Astrocyte (in vitro differentiated cells and primary cell): Measurements from ENCODE around the gene RGS1. TPM values are rescaled to one million over a fixed set of nuclear protein-coding genes. Genes with fewer than 3 reads are reported as not detected.

Experiments used
- DNase-seq: peaks from one replicate; pipeline ENCODE4 v3.0.0-alpha.2; 2010; ENCODE audit warnings: low read depth
- FAIRE-seq: peaks from 2 replicates; lab custom pipeline; 2011; peaks lifted over from hg19 to GRCh38; lab: Jason Lieb, UNC
- H2AFZ ChIP-seq: 2 replicates; pipeline ENCODE4 v1.6.0; 2012; ENCODE audit warnings: low read depth, low read length, inconsistent platforms
- H3K27ac ChIP-seq: 2 replicates; pipeline ENCODE4 v1.5.1; 2011; ENCODE audit warnings: low read depth, low read length, inconsistent platforms
- H3K27me3 ChIP-seq: 2 replicates; pipeline ENCODE4 v1.6.0; 2011; ENCODE audit warnings: low read length, inconsistent platforms; ENCODE audit not compliant: insufficient read depth
- H3K36me3 ChIP-seq: 2 replicates; pipeline ENCODE4 v1.5.1; 2011; ENCODE audit warnings: low read length, inconsistent platforms; ENCODE audit not compliant: insufficient read depth
- H3K4me1 ChIP-seq: 2 replicates; pipeline ENCODE4 v1.5.1; 2011; ENCODE audit warnings: low read length, inconsistent platforms; ENCODE audit not compliant: insufficient read depth
- H3K4me2 ChIP-seq: 2 replicates; pipeline ENCODE4 v1.6.0; 2012; ENCODE audit warnings: low read length, inconsistent platforms
- H3K4me3 ChIP-seq: 2 replicates; pipeline ENCODE4 v1.5.1; 2011; ENCODE audit warnings: low read depth, mild to moderate bottlenecking, low read length, inconsistent platforms; ENCODE audit not compliant: insufficient read depth
- H3K79me2 ChIP-seq: 2 replicates; pipeline ENCODE4 v1.6.0; 2012; ENCODE audit warnings: mild to moderate bottlenecking, low read length, inconsistent platforms; ENCODE audit not compliant: insufficient read depth
- H3K9ac ChIP-seq: 2 replicates; pipeline ENCODE4 v1.6.0; 2012; ENCODE audit warnings: mild to moderate bottlenecking, low read length, inconsistent platforms
- H3K9me3 ChIP-seq: 2 replicates; pipeline ENCODE4 v1.5.1; 2012; ENCODE audit warnings: low read depth, mild to moderate bottlenecking, low read length, inconsistent platforms; ENCODE audit not compliant: insufficient read depth
- H4K20me1 ChIP-seq: 2 replicates; pipeline ENCODE4 v1.6.0; 2012; ENCODE audit warnings: low read length, inconsistent platforms; ENCODE audit not compliant: insufficient read depth
- H3K27ac Mint-ChIP-seq: one replicate; pipeline ENCODE4 v1.8.0; 2021; ENCODE audit warnings: mild to moderate bottlenecking, mixed read lengths; ENCODE audit not compliant: unreplicated experiment
- H3K27me3 Mint-ChIP-seq: one replicate; pipeline ENCODE4 v1.8.0; 2021; ENCODE audit warnings: low read depth, mixed read lengths; ENCODE audit not compliant: unreplicated experiment
- H3K36me3 Mint-ChIP-seq: one replicate; pipeline ENCODE4 v1.8.0; 2021; ENCODE audit warnings: low read depth, mixed read lengths; ENCODE audit not compliant: unreplicated experiment
- H3K4me1 Mint-ChIP-seq: one replicate; pipeline ENCODE4 v1.8.0; 2021; ENCODE audit warnings: low read depth, mixed read lengths; ENCODE audit not compliant: unreplicated experiment
- H3K4me3 Mint-ChIP-seq: one replicate; pipeline ENCODE4 v1.8.0; 2021; ENCODE audit warnings: mild to moderate bottlenecking, moderate library complexity, mixed read lengths; ENCODE audit not compliant: unreplicated experiment
- H3K9me3 Mint-ChIP-seq: one replicate; pipeline ENCODE4 v1.8.0; 2021; ENCODE audit warnings: mild to moderate bottlenecking, mixed read lengths; ENCODE audit not compliant: unreplicated experiment
- EZH2 ChIP-seq: IDR thresholded peaks from 2 replicates; pipeline ENCODE4 v1.6.1; 2012; ENCODE audit warnings: mild to moderate bottlenecking, low read length, inconsistent platforms; ENCODE audit not compliant: insufficient read depth
- total RNA-seq: library from RNA; stranded (reverse); gene quantifications from 2 replicates; pipeline ENCODE4 v1.2.1, GENCODE V29; 2021
- TF ChIP-seq, protein P1 (sequence below): IDR thresholded peaks from 2 replicates; pipeline ENCODE4 v1.5.1; 2011; ENCODE audit warnings: low read depth, mild to moderate bottlenecking, inconsistent platforms, low read length, moderate library complexity; ENCODE audit not compliant: insufficient read depth

Gene RGS1
- total RNA-seq, 1 donor from 2014 or later, result not detected

DNA sequence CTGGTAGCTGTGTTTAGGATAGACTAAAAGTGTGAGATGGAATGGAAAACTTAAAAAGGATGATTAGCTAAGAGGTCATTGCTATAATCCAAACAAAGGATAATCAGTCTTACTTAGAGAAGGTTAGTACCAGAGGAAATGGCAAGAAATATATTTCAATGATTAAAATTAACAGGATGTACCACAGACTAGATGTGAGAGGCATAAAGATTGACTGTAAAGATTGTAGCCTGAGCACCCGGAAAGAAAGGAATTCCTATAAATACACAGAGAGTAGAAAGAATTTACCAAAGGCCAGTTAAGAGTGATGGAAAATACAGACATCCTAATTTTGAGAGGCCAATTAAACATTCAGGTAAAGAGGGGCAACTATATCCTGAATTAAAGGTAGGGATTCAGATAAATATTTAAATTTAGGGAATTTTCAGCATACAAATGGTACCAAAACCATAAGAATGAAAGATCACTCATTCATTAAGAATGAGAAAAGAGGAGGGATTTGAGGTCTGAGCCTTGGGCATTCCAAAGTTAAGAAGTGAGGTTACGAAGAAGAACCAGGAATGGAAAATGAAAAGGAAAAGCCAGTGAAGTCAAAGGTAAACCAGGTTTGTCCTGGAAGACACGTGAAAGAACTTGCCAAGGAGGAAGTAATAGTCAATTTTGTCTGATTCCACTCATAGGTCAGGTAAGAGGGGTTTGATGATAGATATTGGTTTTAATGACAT, 46.4 kb upstream of the RGS1 start:
- Histone ChIP-seq H4K20me1 (no peaks in the 10 kb centered on the region), H3K4me3 (no peak overlapping the region), H3K4me2 (peak overlapping the region; percentile 41), H3K79me2 (no peaks in the 10 kb centered on the region), H3K27ac (peak overlapping the region; percentile 85), H3K36me3 (no peaks in the 10 kb centered on the region), H2AFZ (peak overlapping the region; percentile 2), H3K27me3 (no peaks in the 10 kb centered on the region), H3K9me3 (no peaks in the 10 kb centered on the region), H3K9ac (no peak overlapping the region), H3K4me1 (peaks cover 26% of the 10 kb centered on the region)
- FAIRE-seq (no peak), DNase-seq (peak; percentile 51)
- Mint-ChIP-seq H3K4me3 (no peak overlapping the region), H3K36me3 (no peaks in the 10 kb centered on the region), H3K27me3 (no peaks in the 10 kb centered on the region), H3K9me3 (no peaks in the 10 kb centered on the region), H3K4me1 (peaks cover 35% of the 10 kb centered on the region), H3K27ac (peak overlapping the region; percentile 76)
- TF ChIP-seq EZH2, result no peak
- TF ChIP-seq, protein P1, sequence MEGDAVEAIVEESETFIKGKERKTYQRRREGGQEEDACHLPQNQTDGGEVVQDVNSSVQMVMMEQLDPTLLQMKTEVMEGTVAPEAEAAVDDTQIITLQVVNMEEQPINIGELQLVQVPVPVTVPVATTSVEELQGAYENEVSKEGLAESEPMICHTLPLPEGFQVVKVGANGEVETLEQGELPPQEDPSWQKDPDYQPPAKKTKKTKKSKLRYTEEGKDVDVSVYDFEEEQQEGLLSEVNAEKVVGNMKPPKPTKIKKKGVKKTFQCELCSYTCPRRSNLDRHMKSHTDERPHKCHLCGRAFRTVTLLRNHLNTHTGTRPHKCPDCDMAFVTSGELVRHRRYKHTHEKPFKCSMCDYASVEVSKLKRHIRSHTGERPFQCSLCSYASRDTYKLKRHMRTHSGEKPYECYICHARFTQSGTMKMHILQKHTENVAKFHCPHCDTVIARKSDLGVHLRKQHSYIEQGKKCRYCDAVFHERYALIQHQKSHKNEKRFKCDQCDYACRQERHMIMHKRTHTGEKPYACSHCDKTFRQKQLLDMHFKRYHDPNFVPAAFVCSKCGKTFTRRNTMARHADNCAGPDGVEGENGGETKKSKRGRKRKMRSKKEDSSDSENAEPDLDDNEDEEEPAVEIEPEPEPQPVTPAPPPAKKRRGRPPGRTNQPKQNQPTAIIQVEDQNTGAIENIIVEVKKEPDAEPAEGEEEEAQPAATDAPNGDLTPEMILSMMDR, result no peak

DNA sequence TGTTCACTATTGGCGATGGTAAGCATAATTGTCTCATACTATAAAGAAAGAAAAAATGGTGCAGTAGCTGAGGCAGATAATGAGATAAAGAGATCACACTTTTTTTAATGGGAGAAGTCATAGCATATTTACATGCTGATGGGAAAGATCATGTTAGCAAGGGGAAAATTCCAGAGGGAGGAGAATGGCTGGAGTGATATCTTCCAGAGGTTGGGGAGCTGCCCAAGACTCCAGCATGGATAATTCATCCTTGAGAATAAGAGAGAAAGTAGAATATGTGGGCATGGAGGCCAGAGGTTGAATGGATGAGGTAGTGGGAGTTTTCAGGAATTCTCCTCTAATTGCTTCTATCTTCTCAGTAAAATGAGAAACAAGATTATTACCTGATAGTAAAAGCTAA, 45.8 kb upstream of the RGS1 start:
- no peaks in the 10 kb centered on the region for H4K20me1 ChIP-seq
- Mint-ChIP-seq H3K4me3 (peak overlapping the region; percentile 21), H3K27me3 (no peaks in the 10 kb centered on the region), H3K36me3 (no peaks in the 10 kb centered on the region), H3K4me1 (peaks cover 35% of the 10 kb centered on the region), H3K9me3 (no peaks in the 10 kb centered on the region), H3K27ac (peak overlapping the region; percentile 76)
- H3K79me2 ChIP-seq, result no peaks in the 10 kb centered on the region
- peak overlapping the region; percentile 70 for H3K9ac ChIP-seq
- H3K4me2 ChIP-seq, result peak overlapping the region; percentile 41
- H3K4me1 ChIP-seq, result peaks cover 27% of the 10 kb centered on the region
- no peak overlapping the region for H3K4me3 ChIP-seq
- FAIRE-seq (no peak), DNase-seq (peak; percentile 41)
- no peak for TF ChIP-seq EZH2
- TF ChIP-seq, protein P1, result no peak
- H3K9me3 ChIP-seq, result no peaks in the 10 kb centered on the region
- H3K36me3 ChIP-seq, result no peaks in the 10 kb centered on the region
- H3K27me3 ChIP-seq, result no peaks in the 10 kb centered on the region
- H2AFZ ChIP-seq, result peak overlapping the region; percentile 49
- H3K27ac ChIP-seq, result peak overlapping the region; percentile 85

DNA sequence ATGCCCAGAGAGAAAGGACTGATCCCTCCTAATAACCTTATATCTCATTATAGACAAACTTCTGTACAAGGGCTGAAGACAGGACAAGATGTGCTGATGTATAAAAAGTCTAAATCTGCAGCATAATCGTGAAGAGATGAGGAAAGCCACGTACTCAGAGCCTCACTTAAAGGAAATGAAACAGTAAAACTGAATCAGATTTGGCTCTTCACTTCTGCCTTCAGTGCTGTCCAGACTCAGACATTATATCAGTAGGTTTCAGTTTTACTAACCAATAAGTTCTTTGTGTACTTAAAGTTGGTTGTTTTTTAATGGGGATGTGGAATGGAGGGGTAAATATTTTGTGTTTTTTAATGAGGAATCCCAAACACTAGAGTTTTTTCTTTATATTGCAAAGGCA, 45.3 kb upstream of the RGS1 start:
- peak; percentile 48 for DNase-seq
- no peaks in the 10 kb centered on the region for H3K36me3 Mint-ChIP-seq
- H3K27ac ChIP-seq, result peak overlapping the region; percentile 85

More for the DNA sequence above, 45.3 kb upstream of the RGS1 start:
- H3K4me1 ChIP-seq, result peaks cover 27% of the 10 kb centered on the region
- H2AFZ ChIP-seq, result peak overlapping the region; percentile 49
- no peaks in the 10 kb centered on the region for H4K20me1 ChIP-seq
- FAIRE-seq, result peak; percentile 20
- H3K27me3 ChIP-seq, result no peaks in the 10 kb centered on the region
- H3K4me3 ChIP-seq, result no peak overlapping the region
- TF ChIP-seq EZH2, result no peak
- TF ChIP-seq, protein P1, result no peak
- peak overlapping the region; percentile 41 for H3K4me2 ChIP-seq
- Mint-ChIP-seq H3K27ac (peak overlapping the region; percentile 76), H3K9me3 (no peaks in the 10 kb centered on the region), H3K4me3 (peak overlapping the region; percentile 21), H3K27me3 (no peaks in the 10 kb centered on the region), H3K4me1 (peaks cover 38% of the 10 kb centered on the region)
- no peaks in the 10 kb centered on the region for H3K36me3 ChIP-seq
- H3K9ac ChIP-seq, result peak overlapping the region; percentile 70
- no peaks in the 10 kb centered on the region for H3K79me2 ChIP-seq
- H3K9me3 ChIP-seq, result no peaks in the 10 kb centered on the region
